Subcutaneous adipose tissue (tissue), 4 donors: ENCODE results near the gene DLGAP4. TPM values are rescaled to one million over a fixed set of nuclear protein-coding genes. Genes with fewer than 3 reads are reported as not detected.

Experiments used
- total RNA-seq, 4 donors: library from RNA; depleted of rRNA; stranded (reverse); fragments of >200 nt; gene quantifications; one replicate each; pipeline ENCODE4 v1.1.0, GENCODE V29; 2016
- TF ChIP-seq, protein P1 (sequence below): fragments of 450-650 bp; IDR thresholded peaks from one replicate; pipeline ENCODE4 v1.5.1; 2016; ENCODE audit warnings: low read depth, mild to moderate bottlenecking, control low read depth, antibody characterized with exemption, moderate library complexity

The DLGAP4 gene
- total RNA-seq, 4 donors from 2014 or later: 25.8 to 47.4 (median 38.9) TPM

DNA sequence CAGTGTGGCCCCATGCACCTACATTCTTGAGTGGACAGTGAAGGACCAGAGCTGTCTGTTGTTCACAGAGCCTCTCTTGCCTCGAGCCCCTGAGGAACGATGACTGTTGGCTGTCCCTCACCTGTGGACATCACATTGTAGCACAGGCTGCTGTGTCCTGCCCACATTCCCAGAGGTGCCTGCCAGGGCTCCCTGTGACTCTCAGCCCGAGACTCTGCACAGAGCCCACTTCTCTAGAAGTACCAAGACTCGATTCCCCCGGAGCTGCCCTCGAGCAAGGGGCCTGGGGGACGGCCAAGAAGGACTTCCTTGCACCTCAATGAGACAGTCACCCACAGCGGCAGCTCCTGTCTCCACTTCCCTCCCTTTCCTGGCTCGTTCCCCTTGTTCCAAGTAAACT, 28.6 kb upstream of the DLGAP4 start:
- TF ChIP-seq, protein P1, sequence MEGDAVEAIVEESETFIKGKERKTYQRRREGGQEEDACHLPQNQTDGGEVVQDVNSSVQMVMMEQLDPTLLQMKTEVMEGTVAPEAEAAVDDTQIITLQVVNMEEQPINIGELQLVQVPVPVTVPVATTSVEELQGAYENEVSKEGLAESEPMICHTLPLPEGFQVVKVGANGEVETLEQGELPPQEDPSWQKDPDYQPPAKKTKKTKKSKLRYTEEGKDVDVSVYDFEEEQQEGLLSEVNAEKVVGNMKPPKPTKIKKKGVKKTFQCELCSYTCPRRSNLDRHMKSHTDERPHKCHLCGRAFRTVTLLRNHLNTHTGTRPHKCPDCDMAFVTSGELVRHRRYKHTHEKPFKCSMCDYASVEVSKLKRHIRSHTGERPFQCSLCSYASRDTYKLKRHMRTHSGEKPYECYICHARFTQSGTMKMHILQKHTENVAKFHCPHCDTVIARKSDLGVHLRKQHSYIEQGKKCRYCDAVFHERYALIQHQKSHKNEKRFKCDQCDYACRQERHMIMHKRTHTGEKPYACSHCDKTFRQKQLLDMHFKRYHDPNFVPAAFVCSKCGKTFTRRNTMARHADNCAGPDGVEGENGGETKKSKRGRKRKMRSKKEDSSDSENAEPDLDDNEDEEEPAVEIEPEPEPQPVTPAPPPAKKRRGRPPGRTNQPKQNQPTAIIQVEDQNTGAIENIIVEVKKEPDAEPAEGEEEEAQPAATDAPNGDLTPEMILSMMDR: no peak

DNA sequence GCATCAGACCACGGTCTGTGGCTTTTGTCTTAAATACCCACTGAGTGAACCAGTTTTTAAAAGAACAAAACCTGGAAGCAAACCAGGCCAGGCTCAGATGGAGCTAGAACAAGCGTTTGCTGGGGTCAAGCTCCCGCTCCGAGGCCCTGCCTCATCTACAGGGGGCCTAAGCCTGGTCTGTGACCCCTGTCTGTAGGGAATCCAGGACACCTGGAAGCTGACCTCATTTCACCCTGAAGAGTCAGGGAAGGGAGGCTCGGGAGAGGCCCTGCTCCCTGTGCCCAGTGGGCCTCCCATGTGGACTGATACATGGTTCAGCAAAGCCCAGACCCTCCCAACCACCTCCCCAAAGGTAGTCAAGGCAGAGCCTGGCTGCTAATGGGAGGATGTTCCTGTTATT, 26.8 kb upstream of the DLGAP4 start:
- TF ChIP-seq, protein P1: no peak

DNA sequence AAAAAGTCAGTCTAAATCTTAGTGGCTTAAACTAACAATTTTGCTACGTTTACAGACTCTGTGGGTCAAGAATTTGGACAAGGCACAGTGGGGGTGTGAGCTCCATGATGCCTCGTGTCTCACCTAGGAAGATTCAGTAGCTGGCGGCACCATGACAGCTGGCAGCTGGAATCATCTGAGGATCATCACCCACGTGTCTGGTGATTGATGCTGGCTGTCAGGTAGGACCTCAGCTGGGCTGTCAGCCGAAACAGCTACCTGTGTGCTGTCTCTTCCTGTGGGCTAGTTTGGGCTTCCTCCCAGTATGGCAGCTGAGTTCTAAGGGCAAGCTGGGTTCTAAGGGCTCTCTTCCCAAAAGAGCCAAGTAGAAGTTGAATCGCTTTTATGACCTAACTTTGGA, 26.4 kb upstream of the DLGAP4 start:
- TF ChIP-seq, protein P1: no peak

DNA sequence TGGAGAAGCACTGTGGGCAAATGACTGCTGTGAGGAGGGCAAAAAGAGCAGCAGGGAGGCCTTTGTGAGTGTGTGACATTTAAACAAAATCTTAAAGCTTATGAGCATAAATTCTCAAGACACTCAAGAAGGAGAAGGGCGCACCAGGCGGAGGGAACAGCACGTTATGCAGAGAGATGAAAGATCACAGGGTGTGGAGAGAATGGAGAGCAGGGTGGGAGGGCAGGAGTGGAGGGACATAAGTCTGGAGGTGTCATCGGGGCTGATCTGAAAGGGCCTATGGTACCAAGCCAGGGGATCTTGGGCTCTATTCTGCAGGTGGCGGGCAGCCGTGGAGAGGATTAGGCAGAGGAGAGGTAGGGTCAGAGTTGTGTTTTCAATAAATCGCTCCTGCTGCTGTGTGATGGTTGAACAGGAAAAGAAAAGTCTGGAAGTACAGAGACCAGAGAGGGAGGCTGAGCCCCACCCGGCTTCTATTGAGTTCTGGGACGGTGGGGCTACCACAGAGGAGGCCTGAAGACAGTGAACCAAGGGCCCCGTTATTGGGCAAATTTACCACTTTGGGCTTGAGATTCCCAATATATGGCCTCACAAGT, 24.3 kb upstream of the DLGAP4 start:
- TF ChIP-seq, protein P1: no peak

DNA sequence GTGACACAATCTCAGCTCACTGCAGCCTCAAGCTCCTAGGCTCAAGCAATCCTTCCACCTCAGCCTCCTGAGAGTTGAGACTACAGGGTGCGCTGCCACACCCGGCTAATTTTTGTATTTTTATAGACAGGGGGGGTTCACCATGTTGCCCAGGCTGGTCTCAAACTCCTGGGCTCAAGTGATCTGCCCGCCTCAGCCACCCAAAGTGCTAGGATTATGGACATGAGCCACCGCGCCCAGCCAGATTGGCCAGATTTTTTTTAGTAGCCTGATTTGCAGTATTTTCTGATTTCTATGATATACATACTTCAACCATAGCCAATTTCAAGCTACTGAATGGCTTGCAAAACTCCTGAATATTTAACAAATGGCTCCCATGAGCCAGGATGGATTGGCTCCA, 21.4 kb upstream of the DLGAP4 start:
- TF ChIP-seq, protein P1: no peak

DNA sequence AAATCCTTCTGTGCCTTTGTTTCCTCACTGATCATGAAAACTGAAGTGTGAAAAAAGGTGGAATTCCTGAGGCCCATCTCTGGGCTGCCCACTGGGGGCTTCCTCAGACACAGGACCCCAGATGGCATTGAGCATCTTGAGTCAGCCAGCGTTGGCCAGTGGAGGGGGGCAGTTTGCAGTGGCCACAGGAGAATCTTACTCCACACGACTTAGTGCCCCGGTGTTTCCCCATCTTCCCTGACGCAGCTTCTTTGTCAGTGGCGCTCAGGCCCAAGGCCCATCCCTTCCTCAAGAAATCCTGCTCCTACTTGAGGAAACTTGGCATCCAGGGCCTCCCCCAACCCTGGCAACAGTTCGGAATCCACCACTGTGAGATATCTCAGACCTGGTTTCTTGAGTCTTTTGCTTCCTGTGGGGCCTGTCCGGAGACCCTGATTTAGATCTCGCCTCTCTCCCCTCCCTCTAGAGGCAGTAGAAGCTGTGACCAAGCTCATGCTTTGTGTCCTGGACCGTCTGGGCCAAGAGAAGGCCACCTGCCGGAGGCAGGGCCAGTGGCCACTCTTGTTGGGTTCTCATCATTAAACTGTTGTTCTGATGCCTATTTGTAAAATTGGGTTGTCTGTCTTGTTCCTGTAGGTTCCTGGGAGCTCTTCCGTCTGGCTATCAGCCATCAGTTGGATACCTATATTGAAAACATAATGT, 20.2 kb upstream of the DLGAP4 start:
- TF ChIP-seq, protein P1: no peak

DNA sequence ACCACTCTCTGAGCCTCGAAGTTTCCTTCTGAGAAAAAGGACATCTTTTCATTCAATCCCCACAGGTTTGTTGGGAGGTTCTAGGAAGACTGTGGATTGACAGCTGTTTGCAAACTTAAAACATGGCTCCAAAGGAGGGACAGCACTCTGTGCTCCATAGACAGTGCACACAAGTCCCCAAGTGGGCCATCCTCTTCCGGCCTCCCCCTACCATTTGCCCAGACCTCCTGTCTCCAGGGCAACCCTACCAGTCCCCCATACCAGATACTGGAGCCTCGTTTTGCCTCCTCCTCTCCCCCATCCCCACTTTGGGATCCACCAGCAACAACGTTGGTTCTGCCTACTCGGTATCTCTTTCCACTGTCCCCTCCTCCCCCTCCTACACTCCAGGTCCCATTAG, 8.5 kb upstream of the DLGAP4 start:
- TF ChIP-seq, protein P1: no peak
